HuH-7.5 (cell line): ENCODE measurements around the gene BARX2.
"Not testable (repeated sequence)": the region's sequence is repeated elsewhere in the genome, so short reads cannot be mapped to it uniquely, and the experiment has no call there.

Source experiments
- DNase-seq: peaks from one replicate; pipeline ENCODE4 v3.0.0; 2011; ENCODE audit warnings: low spot score

BARX2 gene

GRCh38 chr11:129375751-129376657, at the start of gene BARX2:
TSS of gene BARX2 (plus strand) at chr11:129375848. CDS start at chr11:129376036, 188 bp downstream.
- peak; percentile 31 for DNase-seq

- DNase-seq, result no peak
Observed at GRCh38 chr11:129326921-129327320, 48.7 kb upstream of the BARX2 start.

- not testable (repeated sequence) for DNase-seq
Observed at GRCh38 chr11:129327708-129328107, 47.9 kb upstream of the BARX2 start.

- no peak for DNase-seq
Observed at GRCh38 chr11:129328756-129329155, 46.9 kb upstream of the BARX2 start.

GRCh38 chr11:129331217-129331616, 44.4 kb upstream of the BARX2 start:
- DNase-seq, result no peak

GRCh38 chr11:129331871-129332274, 43.8 kb upstream of the BARX2 start:
- DNase-seq, result peak; percentile 48

GRCh38 chr11:129333873-129334272, 41.8 kb upstream of the BARX2 start:
- DNase-seq, result no peak

GRCh38 chr11:129344301-129344940, 31.2 kb upstream of the BARX2 start:
- DNase-seq, result not testable (repeated sequence)

- no peak for DNase-seq
Observed at GRCh38 chr11:129346916-129347315, 28.7 kb upstream of the BARX2 start.

- DNase-seq, result no peak
Observed at GRCh38 chr11:129348813-129349212, 26.8 kb upstream of the BARX2 start.

- DNase-seq, result no peak
Observed at GRCh38 chr11:129352676-129353075, 23.0 kb upstream of the BARX2 start.

GRCh38 chr11:129354691-129355090, 21.0 kb upstream of the BARX2 start:
- DNase-seq, result no peak

- no peak for DNase-seq
Observed at GRCh38 chr11:129359748-129360147, 15.9 kb upstream of the BARX2 start.

GRCh38 chr11:129364143-129364654, 11.4 kb upstream of the BARX2 start:
- no peak for DNase-seq

- DNase-seq, result no peak
Observed at GRCh38 chr11:129365816-129366215, 9.8 kb upstream of the BARX2 start.

- no peak for DNase-seq
Observed at GRCh38 chr11:129366737-129367597, 8.7 kb upstream of the BARX2 start.

- DNase-seq, result no peak
Observed at GRCh38 chr11:129368889-129369672, 6.6 kb upstream of the BARX2 start.

GRCh38 chr11:129370715-129371114, 4.9 kb upstream of the BARX2 start:
- DNase-seq, result no peak

GRCh38 chr11:129372609-129373488, 2.8 kb upstream of the BARX2 start:
- DNase-seq, result no peak

- no peak for DNase-seq
Observed at GRCh38 chr11:129373489-129373953, 2.1 kb upstream of the BARX2 start.
